ENCODE measurements around the gene PDE4D. TPM values are rescaled to one million over a fixed set of nuclear protein-coding genes. Genes with fewer than 3 reads are reported as not detected.

The PDE4D gene
- total RNA-seq, 1 experiment from 2014 or later, result 2.4 TPM

DNA sequence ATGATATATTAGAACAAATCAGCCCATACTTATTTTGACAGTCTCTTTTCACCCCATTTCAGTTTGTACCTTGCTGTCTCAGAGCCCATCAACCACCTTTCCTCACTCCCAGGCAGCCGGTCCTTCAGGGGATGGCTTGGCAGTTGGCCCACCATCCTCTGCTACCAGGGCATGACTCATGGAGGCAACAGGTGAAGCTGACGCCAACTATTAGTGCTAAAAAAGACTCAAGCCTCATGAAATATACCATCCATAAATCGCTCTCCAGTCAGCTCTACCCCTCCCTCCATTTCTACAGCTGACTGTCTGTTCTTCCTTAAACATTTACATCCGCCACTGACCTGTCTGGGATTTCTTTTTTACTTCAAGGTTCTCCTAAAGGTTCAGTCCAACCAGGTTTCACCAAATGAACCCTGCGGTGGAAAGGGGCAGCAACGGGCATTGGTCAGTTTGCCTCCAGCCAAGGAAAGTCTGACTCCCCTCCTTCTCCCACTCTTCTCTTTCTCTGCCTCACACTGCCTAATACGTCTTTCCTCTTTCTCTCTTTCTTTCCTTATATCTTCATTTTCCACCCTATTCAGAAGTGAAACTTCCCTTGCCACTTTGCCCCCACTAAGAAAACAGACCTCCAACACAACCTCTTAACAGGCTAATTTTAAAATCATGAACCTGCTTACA lies 871.5 kb downstream of the PDE4D start:
- TF ChIP-seq, protein P1, sequence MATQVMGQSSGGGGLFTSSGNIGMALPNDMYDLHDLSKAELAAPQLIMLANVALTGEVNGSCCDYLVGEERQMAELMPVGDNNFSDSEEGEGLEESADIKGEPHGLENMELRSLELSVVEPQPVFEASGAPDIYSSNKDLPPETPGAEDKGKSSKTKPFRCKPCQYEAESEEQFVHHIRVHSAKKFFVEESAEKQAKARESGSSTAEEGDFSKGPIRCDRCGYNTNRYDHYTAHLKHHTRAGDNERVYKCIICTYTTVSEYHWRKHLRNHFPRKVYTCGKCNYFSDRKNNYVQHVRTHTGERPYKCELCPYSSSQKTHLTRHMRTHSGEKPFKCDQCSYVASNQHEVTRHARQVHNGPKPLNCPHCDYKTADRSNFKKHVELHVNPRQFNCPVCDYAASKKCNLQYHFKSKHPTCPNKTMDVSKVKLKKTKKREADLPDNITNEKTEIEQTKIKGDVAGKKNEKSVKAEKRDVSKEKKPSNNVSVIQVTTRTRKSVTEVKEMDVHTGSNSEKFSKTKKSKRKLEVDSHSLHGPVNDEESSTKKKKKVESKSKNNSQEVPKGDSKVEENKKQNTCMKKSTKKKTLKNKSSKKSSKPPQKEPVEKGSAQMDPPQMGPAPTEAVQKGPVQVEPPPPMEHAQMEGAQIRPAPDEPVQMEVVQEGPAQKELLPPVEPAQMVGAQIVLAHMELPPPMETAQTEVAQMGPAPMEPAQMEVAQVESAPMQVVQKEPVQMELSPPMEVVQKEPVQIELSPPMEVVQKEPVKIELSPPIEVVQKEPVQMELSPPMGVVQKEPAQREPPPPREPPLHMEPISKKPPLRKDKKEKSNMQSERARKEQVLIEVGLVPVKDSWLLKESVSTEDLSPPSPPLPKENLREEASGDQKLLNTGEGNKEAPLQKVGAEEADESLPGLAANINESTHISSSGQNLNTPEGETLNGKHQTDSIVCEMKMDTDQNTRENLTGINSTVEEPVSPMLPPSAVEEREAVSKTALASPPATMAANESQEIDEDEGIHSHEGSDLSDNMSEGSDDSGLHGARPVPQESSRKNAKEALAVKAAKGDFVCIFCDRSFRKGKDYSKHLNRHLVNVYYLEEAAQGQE (IDR thresholded peaks at IDR 0.05; ENCODE audit: insufficient read depth in 1 of 2, low read depth in 2 of 2, low read length in 1 of 2), result no peak
- TF ChIP-seq TCF7L2 (IDR thresholded peaks at IDR 0.05; ENCODE audit: low read depth, low read length), result no peak
- TF ChIP-seq POLR2AphosphoS5 (IDR thresholded peaks at IDR 0.05; ENCODE audit: low read depth, low read length), result no peak
- no peak for TF ChIP-seq SIN3A (IDR thresholded peaks at IDR 0.05; ENCODE audit: borderline replicate concordance, insufficient read depth, low read depth, low read length)
- TF ChIP-seq, protein P2, sequence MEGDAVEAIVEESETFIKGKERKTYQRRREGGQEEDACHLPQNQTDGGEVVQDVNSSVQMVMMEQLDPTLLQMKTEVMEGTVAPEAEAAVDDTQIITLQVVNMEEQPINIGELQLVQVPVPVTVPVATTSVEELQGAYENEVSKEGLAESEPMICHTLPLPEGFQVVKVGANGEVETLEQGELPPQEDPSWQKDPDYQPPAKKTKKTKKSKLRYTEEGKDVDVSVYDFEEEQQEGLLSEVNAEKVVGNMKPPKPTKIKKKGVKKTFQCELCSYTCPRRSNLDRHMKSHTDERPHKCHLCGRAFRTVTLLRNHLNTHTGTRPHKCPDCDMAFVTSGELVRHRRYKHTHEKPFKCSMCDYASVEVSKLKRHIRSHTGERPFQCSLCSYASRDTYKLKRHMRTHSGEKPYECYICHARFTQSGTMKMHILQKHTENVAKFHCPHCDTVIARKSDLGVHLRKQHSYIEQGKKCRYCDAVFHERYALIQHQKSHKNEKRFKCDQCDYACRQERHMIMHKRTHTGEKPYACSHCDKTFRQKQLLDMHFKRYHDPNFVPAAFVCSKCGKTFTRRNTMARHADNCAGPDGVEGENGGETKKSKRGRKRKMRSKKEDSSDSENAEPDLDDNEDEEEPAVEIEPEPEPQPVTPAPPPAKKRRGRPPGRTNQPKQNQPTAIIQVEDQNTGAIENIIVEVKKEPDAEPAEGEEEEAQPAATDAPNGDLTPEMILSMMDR (IDR thresholded peaks at IDR 0.05), result no peak
- Histone ChIP-seq H3K36me3 (ENCODE audit: control insufficient read depth, insufficient read depth, low read length) (no peaks in the 10 kb centered on the region), H3K9me3 (ENCODE audit: control insufficient read depth, insufficient read depth, low read depth, low read length) (no peaks in the 10 kb centered on the region), H3K4me1 (ENCODE audit: control insufficient read depth, insufficient read depth, low read length) (no peaks in the 10 kb centered on the region), H3K27ac (ENCODE audit: low read length) (no peak overlapping the region), H3K27me3 (ENCODE audit: control insufficient read depth, insufficient read depth, low read length) (no peaks in the 10 kb centered on the region), H3K4me3 (ENCODE audit: low read depth in 2 of 2, low read length in 2 of 2) (no peak overlapping the region)
- ATAC-seq (no peak), DNase-seq (ENCODE audit: low read depth, low spot score) (no peak)
- in situ Hi-C loops (cut with HindIII; ENCODE audit: low pct_unique_long_range_greater_than_20kb, low sequenced_read_pairs) (no loop called here), intact Hi-C loops (cut with micrococcal nuclease; ENCODE audit: unreplicated experiment) (no loop called here)
- CTCF ChIA-PET, result no interaction called here
- POLR2A ChIA-PET, result no interaction called here
- BruUV-seq (replicated peaks), result no TSS peak

DNA sequence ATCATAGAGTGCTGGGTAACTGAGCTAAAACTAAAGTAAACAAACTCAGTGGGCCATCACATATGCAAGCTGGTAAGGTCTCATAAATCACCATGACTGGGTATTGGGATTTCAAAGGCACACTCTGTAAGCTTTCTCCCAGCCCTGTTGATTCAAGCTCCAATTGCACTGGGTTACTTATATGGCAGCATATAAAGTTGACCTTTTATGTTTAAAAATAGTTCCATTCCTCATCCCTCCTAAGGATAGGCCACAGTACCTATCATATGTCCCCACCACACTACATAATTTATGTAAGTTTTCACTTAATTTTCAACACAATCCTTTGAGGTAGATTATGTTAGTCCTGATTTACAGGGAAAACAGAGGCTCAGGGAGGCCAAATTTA lies 872.2 kb downstream of the PDE4D start:
- no peaks in the 10 kb centered on the region for H3K36me3 ChIP-seq (ENCODE audit: control insufficient read depth, insufficient read depth, low read length)
- no peak overlapping the region for H3K4me3 ChIP-seq (ENCODE audit: low read depth in 2 of 2, low read length in 2 of 2)
- H3K27ac ChIP-seq (ENCODE audit: low read length), result no peak overlapping the region
- no peaks in the 10 kb centered on the region for H3K4me1 ChIP-seq (ENCODE audit: control insufficient read depth, insufficient read depth, low read length)
- no peaks in the 10 kb centered on the region for H3K27me3 ChIP-seq (ENCODE audit: control insufficient read depth, insufficient read depth, low read length)
- POLR2A ChIA-PET, result no interaction called here
- ATAC-seq (no peak), DNase-seq (ENCODE audit: low read depth, low spot score) (no peak)
- TF ChIP-seq, protein P2 (IDR thresholded peaks at IDR 0.05), result no peak
- TF ChIP-seq, protein P1 (IDR thresholded peaks at IDR 0.05; ENCODE audit: insufficient read depth in 1 of 2, low read depth in 2 of 2, low read length in 1 of 2), result no peak
- TF ChIP-seq POLR2AphosphoS5 (IDR thresholded peaks at IDR 0.05; ENCODE audit: low read depth, low read length) (no peak), SIN3A (IDR thresholded peaks at IDR 0.05; ENCODE audit: borderline replicate concordance, insufficient read depth, low read depth, low read length) (no peak)
- CTCF ChIA-PET, result no interaction called here
- no TSS peak for BruUV-seq (replicated peaks)
- H3K9me3 ChIP-seq (ENCODE audit: control insufficient read depth, insufficient read depth, low read depth, low read length), result no peaks in the 10 kb centered on the region
- intact Hi-C loops (cut with micrococcal nuclease; ENCODE audit: unreplicated experiment), result no loop called here
- in situ Hi-C loops (cut with HindIII; ENCODE audit: low pct_unique_long_range_greater_than_20kb, low sequenced_read_pairs), result no loop called here
